HG03095 (cell line): ENCODE data around the gene MSI2.

Experiments used
- ATAC-seq: cut with Tn5 transposase; IDR thresholded peaks from one replicate; pipeline ENCODE4 v1.9.1; 2021; ENCODE audit warnings: moderate library complexity; ENCODE audit not compliant: unreplicated experiment

MSI2 gene

DNA sequence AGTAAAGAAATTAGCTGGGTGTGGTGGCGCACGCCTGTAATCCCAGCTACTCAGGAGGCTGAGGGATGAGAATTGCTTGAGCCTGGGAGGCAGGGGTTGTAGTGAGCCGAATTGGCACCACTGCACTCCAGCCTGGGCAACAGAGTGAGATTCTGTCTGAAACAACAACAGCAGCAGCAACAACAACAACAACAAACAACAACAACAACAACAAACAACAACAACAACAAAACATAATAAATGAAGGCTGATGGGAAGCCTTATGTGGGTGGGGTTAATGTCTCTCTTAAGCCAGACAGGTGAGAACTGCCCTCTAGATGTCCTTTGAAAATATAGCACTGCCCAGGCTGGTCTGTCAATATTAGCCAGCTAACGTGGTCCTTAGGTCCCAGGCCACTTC is 107.3 kb downstream of the MSI2 start:
- no peak for ATAC-seq

DNA sequence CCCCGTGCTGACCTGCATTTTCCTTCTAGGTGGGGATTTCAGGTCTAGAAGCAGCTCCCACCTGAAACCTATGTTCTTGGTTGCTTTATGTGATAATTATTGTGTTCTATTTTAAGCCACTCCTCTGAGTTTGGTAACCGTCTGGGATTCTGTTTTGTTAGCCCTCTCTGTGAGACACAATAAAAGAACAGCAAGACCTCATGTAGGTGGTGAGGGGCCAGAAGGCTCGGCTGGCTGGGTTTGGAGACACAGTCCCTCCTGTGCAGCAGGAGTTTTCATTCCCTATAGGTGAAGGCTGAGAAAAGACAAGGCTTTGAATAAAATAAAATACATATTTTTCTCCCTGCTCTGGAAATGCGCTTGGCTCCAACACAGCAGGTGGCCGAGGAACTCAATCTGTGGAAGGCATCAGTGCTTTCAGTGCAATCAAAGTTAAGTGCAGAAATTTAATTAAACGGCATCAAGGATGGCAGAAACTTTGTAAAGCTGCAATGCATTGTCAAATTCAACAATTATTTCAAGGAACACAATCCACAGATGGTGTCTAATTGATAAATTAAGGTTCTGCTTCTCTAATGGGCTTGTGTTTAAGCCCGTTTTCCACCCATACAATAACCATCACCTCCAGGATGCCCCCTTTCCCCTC is 107.8 kb downstream of the MSI2 start:
- no peak for ATAC-seq

DNA sequence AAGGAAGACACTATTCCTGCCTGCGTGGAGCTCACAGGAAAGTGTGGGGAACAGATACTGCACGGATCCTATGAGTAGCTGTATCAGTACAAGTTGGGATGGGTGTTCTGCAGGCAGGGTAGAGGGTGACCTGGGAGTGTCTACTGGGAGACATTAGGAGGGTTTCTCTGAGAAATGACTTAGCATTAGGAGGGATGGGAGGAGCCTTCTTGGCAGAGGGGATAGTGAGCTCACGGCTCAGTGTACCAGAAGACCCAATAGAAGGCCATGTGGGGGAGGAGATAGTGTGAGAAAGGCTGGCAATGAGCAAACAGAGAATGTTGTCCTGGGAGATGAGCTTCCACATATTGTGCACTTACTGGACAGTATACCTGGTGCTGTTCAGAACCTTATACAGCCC is 109.1 kb downstream of the MSI2 start:
- no peak for ATAC-seq

DNA sequence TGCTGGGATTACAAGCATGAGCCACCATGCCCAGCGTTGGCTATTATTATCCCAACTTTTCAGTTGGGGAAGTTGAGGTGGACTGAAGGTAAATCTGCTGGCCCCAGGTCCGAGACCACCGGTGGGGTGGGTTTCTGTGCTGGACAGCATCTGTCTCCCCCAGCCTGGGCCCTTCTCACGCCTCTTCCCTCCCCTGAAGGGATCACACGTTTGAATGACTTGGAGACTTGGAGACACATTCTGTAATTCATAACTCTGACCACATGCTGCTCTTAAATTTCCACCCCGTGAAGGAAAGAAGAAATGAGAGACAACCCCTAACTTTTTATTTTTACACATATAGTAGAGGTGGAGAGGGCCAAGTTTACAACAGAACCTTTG is 109.8 kb downstream of the MSI2 start:
- ATAC-seq = no peak

DNA sequence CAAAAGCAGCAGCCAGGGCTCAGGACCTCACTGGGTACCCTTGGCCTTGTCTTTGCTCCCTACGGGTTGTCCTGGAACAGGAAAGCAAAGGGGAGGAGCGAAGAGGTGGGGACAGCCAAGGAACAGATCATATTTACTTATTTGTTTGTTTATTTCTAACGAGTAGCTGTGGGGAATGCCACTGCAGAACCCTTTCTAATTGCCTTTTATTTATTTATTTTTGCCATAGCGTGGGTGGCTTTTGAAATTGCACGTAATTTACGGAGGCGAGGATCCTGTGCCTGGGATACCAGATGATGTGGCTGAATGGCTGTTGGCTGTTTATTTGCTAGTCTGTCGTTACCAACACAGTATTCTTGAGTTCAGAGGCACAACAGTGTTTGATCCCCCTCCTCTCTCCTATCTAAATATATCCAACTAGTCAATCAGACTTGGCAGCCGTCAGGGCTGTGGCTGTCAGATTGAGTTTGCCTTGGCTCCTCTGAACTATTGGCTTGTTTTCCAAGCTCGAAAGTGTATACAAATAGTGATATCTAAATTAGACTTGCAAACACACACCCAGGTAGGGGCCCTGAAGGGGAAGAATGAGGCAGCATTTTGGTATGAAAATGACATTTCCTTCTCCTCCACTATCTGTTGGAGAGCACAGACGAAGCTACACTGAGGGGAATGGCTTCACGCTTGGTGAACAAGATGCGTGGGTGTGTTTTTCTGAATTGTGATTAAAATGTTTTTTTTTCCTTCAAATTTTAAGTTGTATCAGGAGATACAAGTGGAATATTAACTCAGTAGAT is 110.4 kb downstream of the MSI2 start:
- no peak for ATAC-seq

DNA sequence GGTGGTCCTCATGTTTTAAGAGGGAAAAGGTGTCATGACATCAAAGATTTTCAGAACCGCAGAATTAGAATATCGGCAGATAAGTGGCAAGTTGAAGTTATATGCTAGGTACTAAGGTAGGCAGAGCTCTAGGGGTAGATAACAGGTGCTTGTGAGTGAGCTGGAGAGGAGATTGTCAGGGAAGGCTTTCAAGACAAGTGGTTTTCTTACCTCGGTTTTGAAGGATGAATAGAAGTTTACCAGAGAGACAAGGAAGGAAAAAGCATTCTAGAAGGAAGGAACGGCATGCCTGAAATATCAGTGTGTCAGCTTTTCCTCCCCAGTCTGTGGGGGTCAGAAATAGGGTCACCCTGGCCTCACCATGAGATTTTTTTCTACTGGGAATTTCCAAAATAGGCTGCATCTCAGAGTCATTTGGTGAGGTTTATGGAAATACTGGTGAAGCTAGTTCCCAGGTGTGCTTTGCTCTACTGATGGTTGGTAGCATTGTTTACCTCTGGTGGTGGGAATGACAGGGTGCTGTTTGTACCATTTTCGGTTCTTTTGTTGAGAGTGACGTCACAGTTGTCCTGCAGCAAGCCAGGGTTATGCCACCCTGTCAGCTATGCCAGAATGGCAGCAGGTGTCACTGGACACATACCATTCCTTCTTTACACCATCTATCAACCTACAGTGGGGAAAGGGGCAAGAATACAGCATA is 112.5 kb downstream of the MSI2 start:
- ATAC-seq = no peak

DNA sequence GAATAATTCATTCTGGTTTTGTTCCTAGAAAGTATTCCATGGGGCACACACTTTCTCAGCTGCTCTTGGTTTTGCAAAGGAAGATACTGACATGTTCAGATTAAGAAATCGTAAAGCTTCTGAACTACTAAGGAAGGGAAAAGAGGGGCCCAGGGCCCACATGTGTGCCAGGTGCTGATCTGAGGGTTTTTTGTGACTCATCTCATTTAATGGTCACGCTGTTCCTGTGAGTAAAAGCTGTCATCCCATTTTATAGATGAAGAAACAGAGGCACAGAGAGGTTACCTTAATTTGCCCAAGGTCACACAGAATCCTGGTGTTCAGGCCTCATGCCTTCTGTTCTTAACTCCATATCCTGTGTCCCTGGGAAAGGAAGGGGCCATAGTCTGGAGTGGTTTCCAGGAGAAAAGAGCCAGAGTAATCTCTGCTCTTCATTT is 113.2 kb downstream of the MSI2 start:
- no peak for ATAC-seq

DNA sequence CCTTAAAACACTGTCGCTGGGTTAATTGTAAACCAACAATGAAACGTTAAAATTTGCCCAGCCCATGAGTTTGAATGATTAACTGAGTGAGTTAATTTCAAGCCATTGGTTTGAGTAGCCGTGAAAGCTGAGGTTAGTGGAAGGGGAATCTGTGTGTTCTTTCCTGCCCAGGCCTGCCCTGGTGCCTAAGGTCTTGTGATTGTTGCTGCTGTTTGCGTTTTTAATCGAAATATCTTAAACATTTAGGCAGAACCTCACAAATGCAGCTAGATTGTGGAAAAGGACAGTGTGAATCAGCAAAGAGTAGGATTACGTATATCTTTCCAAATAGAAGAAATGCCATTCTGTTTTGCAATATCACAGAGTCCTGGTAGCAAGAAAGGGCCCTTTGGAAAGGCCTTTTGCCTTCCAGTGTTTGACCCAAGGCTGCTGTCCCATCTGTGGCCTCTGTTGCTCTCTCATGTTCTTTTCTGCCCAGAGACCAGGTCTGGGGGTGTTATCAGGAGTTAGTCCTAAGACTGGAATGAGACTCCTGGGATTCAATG is 113.8 kb downstream of the MSI2 start:
- no peak for ATAC-seq

DNA sequence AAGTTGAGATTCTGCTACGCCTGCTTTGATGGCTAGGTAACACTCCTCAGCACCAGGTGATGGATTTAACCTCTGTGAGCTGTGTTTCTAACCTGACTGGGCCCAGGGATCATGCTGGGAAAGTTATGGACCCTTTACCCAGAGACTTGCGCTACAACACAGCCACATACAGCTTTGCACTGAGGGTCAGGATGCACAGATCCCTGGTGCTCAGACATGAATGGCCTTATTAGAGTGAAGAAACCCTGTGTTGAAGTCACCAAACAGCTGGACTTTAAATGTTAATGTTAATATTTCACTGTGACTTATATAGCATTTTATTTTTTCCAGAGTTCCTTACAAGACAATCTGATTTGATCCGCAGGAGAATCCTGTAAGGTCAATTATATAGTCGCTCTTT is 114.3 kb downstream of the MSI2 start:
- no peak for ATAC-seq

DNA sequence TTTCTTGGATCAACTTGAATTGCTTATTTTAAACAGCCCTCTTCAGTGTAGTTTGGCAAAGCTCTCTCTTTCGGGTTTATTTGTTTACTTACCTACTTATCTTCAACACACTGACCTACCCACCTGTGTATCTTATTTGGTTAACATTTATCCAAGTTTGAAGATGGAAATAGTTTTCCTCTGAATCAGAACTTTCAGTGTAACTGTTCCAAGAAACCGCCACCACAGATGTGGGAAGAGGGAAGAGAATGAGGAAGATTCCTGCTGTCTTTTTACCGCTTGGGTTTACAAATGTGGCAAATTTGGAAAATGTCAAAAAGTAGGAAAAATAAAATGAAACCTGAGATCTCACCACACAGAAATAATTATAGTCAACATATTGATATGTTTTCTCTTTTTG is 115.8 kb downstream of the MSI2 start:
- no peak for ATAC-seq

DNA sequence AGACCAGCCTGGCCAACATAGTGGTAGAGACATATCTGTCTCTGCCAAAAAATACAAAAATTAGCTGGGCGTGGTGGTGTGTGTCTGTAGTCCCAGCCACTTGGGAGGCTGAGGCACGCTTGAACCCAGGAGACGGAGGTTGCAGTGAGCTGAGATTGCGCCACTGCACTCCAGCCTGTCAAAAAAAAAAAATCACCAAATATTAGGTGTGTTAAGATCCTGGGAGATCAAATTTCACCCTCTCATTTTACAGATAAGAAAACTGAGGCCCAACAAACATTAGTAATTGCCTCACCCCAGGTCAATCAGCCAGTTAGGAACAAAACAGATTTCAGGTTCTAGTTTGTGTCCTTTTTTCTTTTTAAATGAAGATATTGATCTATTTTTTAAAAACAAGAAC is 116.7 kb downstream of the MSI2 start:
- no peak for ATAC-seq

DNA sequence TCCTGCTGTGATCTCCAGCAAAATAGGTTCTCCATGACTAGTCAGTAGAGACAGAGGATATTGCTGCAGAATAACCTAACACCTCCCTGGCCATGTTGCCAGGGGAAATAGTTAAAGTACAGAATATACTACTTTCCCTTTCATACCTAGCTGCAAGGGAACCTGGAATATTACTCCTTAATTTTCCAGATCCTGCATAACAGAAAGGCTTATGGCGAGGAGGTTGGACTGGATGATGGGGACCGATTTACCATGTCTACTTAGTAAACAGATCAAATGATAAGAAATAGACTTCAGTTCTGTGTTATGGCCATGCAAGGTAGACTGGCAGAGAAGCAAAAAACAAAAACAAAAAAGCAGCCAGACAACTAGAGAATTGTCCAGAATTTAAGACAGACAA is 117.4 kb downstream of the MSI2 start:
- ATAC-seq = no peak

DNA sequence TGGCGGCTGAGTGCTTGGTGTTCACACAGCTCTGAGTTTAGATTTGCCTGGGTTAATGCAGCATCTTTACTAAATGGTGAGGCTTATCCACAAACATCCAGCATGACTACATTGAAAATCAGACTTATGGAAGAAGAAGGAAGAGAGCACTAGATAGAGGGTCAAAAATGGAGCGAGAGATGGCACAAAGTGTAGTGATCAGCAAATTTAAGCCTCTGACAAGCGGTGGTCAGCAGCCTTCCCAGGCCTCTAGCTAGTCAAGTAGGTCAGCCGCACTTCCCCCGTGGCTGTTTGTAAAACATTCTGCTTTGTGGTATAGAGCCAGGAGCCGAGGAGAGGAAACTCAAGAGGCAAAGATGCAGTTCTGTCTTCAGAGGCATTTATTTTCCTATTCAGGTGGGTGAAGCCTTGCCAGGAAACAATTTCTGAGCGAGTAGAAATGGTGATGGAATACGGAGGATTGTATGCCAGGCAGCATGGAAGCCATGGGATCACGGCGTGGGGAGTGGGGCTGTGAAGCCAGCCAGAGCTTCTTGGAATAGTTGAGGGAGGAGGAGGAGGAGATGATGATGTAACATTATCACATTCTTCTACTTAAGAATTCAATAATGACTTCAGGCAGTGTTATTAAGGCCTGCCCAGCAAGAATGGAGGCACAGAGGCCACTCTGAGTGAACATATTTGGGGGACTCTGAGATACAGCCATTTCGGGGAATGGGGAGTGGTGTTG is 118.9 kb downstream of the MSI2 start:
- ATAC-seq = no peak

DNA sequence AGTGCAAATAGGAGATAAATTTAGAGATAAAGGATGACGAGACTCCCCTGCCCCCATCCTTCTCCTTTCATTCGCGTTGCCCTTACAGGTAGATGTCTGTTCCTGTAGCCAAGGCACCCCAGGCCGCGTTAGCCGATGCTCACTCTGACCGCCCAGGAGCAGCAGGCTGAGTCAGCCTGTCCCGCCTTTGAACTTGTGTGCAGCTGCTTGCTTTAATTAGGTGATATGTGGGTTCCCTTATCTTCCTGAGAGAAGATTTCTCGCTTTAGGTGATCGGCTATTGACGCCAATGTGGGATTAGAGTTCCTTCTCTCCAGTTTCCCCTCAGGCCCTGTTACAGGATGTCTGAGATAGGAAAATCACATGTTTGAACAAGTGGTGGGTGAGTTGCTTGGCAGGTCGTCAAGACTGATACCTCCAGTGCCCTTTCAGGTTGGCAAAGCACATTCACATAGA is 119.5 kb downstream of the MSI2 start:
- ATAC-seq = no peak

DNA sequence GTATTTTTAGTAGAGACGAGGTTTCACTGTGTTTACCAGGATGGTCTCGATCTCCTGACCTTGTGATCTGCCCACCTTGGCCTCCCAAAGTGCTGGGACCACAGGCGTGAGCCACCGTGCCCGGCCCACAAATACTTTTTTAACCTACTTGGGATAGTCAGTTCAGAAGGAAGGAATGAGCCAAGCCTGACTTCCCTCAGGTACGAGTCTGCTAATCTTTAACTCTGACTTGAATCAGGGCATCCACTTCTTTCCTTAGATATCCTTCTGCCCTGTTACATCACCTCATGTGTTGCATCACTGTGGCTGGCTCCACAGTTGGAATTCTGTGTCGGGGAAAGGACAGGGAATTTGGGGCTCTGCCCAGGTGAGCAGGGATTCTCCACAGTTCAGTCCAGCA is 120.8 kb downstream of the MSI2 start:
- no peak for ATAC-seq

DNA sequence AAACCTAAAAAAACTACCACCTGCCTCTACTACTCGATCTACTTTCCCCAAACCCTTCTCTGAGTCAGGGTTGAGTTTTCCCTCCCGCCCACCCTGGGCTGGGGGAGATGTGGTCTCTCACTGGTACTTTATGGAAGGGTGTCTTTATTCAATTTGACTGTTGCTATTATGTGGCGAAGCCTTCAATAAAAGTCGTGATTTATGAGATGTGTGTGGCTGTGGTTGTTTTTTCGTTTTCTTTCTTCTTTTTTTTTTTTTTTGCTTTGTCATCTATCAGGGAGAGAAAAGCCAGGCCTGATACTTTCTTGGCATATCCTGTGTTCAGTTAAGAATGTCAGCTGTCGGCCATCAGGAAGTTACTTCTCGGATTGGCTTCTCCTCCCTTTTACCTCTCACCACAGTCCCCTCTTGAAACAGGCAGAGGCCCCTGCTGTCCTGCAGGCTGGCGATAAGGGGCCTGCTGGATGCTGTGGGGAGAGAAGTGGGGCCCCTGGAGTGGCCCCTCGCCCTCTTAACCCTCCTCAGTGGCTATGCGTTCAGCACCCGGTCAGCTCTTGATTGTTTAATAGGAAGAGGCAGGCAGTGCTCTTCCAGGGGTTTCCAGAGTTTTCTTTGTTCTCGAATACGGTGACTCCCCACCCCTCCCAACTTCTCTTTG is 123.0 kb downstream of the MSI2 start:
- no peak for ATAC-seq

DNA sequence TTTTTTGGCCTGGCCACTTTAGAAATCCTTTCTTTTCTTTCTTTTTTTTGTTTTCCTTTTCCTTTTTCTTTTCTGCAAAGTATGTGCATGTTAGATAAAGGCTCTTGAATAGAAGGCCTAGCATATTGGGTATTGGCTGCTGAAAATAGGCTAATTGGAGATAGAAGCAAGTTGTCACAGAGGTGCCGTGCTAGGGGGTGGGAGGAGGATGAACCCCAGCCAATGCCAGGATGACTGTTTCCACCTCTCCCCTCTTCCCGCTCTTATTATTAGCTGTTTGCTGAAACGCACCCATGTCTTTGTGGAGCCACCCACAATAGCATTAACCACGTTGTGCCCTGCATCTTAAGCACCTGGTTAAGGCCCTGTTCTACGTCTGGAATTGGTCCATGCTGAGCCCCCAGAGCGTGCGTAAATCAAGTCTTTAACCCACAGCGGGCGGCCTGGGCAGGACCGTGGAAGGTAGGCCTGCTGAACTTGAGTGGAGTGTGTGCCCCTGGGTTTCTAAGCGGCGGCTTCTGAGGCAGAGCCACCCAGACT is 123.6 kb downstream of the MSI2 start:
- no peak for ATAC-seq

DNA sequence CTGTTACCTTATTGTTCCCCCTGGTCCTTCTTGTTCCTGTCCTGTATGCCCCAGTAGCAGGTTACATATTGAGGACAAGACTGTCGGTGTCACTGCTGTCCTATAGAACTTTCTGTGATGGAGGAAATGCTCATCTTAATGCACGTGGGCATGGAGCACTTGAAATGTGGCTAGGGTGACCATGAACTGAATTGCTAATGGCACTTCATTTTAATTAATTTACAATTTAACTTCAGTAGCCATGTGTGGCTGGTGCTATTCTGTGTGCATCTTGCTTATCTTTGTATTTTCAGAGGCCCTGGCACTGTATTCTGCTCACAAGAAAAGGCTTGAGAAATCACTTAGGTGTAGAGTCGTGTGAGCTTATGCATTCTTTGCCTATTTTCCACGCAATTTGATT is 125.2 kb downstream of the MSI2 start:
- ATAC-seq = no peak

DNA sequence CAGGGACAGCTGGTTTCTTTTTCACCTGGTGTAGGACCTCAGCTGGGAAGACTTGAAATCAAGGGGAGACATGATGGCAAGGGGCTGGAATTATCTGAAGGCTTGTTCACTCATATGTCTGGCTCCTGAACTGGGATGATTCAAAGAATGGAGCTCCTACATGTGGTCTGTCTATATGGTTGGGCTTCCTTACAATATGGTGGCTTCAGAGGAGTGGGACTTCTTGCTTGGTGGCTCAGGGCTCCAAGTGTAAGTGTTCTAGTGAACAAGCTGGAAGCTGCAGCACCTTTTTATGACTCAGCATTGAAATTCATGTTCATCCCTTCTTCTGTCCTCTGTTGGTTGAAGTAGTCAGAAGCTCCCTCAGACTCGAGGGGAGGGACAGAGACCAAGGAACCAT is 127.9 kb downstream of the MSI2 start:
- ATAC-seq = no peak

DNA sequence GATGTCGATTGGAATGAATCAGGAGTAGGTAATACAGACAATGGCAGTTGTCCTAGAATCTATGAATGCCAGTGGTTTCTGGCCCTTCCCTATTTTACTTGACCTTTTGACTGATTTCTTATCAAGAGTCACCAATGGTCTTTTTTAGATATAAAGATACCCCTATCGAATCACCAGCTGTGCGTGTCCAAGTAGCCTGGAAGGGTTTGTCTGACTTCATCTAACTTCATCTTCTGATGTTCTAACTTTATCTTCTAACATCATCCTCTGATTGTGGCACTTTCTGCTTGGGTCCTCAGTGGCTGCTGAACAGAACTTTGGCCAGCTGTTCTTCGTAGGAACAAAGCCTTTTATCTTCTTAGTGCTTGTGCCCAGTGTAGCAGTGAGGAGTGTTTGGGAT is 129.7 kb downstream of the MSI2 start:
- no peak for ATAC-seq
